Body of pancreas (tissue), 4 donors: ENCODE measurements around the gene MRPL50. TPM values are rescaled to one million over a fixed set of nuclear protein-coding genes. Genes with fewer than 3 reads are reported as not detected.

ENCODE experiments used
- ATAC-seq: fragments of 150-250 bp; one replicate; pipeline ENCODE4 v1.9.1; 2016
- DNase-seq, 4 donors: peaks; one replicate each; pipeline ENCODE4 v3.0.0-alpha.2; 2019
- H3K27ac ChIP-seq, 4 donors: fragments of 200-600 bp; sonication (generic); 1 replicate in 3 of 4; 2 replicates in 1 of 4; pipeline versions ENCODE4 v1.5.1 to v1.6.1; 2016 to 2019; ENCODE audit warnings: mild to moderate bottlenecking in 1 of 4, mixed read lengths in 1 of 4, moderate library complexity in 1 of 4
- H3K27me3 ChIP-seq, 2 donors: fragments of 200-600 bp; sonication (generic); one replicate each; pipeline ENCODE4 v1.6.0; 2016; ENCODE audit warnings: mild to moderate bottlenecking in 1 of 2
- H3K36me3 ChIP-seq, 2 donors: fragments of 200-600 bp; sonication (generic); replicated peaks in 1 of 2; 2 replicates each; pipeline ENCODE4 v1.5.1; 2016; ENCODE audit warnings: low read depth in 2 of 2; ENCODE audit not compliant: insufficient read depth in 1 of 2
- H3K4me1 ChIP-seq: fragments of 200-600 bp; sonication (generic); one replicate; pipeline ENCODE4 v1.6.0; 2016
- H3K4me3 ChIP-seq, 2 donors: fragments of 200-600 bp; sonication (generic); 1 replicate in 1 of 2; 2 replicates in 1 of 2; pipeline ENCODE4 v1.5.1; 2016 to 2019
- H3K9me3 ChIP-seq, 3 donors: fragments of 200-600 bp; sonication (generic); 1 replicate in 2 of 3; 2 replicates in 1 of 3; pipeline ENCODE4 v1.5.1; 2016
- CTCF ChIP-seq, 7 experiments: fragments of 450-650 bp in 4 of 7; fragments of 200-600 bp in 3 of 7; sonication (generic) in 3 of 7; IDR thresholded peaks; one replicate each; pipeline ENCODE4 v1.5.1; 2016 to 2019; ENCODE audit warnings: antibody characterized with exemption in 7 of 7
- POLR2A ChIP-seq, 3 donors: fragments of 450-650 bp; IDR thresholded peaks; one replicate each; pipeline ENCODE4 v1.6.1; 2016; ENCODE audit warnings: antibody characterized with exemption in 3 of 3, mild to moderate bottlenecking in 2 of 3
- WGBS, 2 donors: methylation state at CpG; one replicate each; pipeline ENCODE4 v1.1.5; 2017; 5-methylcytosine and 5-hydroxymethylcytosine counted together
- intact Hi-C: fragments of 100-400 bp; cut with DNase I; formaldehyde crosslinking; loops from one replicate; pipeline ENCODE4 v1.15.1; 2023
- total RNA-seq, 2 donors: library from RNA; depleted of rRNA; stranded (reverse); fragments of >200 nt; gene quantifications; one replicate each; pipeline ENCODE4 v1.1.0, GENCODE V29; 2016

Gene MRPL50
- total RNA-seq, 2 donors from 2014 or later = 3.6 to 7.3 TPM

- ATAC-seq (no peak), DNase-seq (no peak)
- Histone ChIP-seq H3K36me3 (no peaks in the 10 kb centered on the region), H3K9me3 (peaks cover 0 to 13% (median 0%) of the 10 kb centered on the region in 3 donors), H3K27me3 (no peaks in the 10 kb centered on the region), H3K4me3 (no peak overlapping the region), H3K4me1 (peaks cover 28% of the 10 kb centered on the region), H3K27ac (no peak overlapping the region)
- intact Hi-C loops = no loop called here
- TF ChIP-seq CTCF (IDR thresholded peaks at IDR 0.05) = no peak
- TF ChIP-seq POLR2A (IDR thresholded peaks at IDR 0.05) = no peak
Measured at GRCh38 chr9:101414839-101415238, 16.4 kb upstream of the MRPL50 start.

GRCh38 chr9:101409079-101409477 lies 10.7 kb upstream of the MRPL50 start:
- no peak for TF ChIP-seq POLR2A (IDR thresholded peaks at IDR 0.05)
- TF ChIP-seq CTCF (IDR thresholded peaks at IDR 0.05) = no peak
- peaks cover 36 to 40% of the 10 kb centered on the region in 2 donors for H3K36me3 ChIP-seq
- no peaks in the 10 kb centered on the region for H3K4me1 ChIP-seq
- intact Hi-C loops = no loop called here
- no peak for DNase-seq
- H3K27me3 ChIP-seq = no peaks in the 10 kb centered on the region
- WGBS, 2 donors = 98 to 99% methylated on average over 4 of the region's 4 CpGs
- ATAC-seq = no peak
- H3K27ac ChIP-seq = no peak overlapping the region
- H3K9me3 ChIP-seq = peaks cover 0 to 59% (median 0%) of the 10 kb centered on the region in 3 donors
- H3K4me3 ChIP-seq = no peak overlapping the region

GRCh38 chr9:101408374-101409078 lies 10.1 kb upstream of the MRPL50 start:
- no peaks in the 10 kb centered on the region for H3K4me1 ChIP-seq
- no peaks in the 10 kb centered on the region for H3K27me3 ChIP-seq
- DNase-seq (no peak), ATAC-seq (no peak)
- H3K36me3 ChIP-seq = peaks cover 40 to 42% of the 10 kb centered on the region in 2 donors
- no peak overlapping the region for H3K4me3 ChIP-seq
- TF ChIP-seq CTCF (IDR thresholded peaks at IDR 0.05) = no peak
- no peak for TF ChIP-seq POLR2A (IDR thresholded peaks at IDR 0.05)
- H3K27ac ChIP-seq = no peak overlapping the region
- WGBS, 2 donors = 92 to 98% methylated on average over 5 of the region's 5 CpGs
- peaks cover 0 to 64% (median 0%) of the 10 kb centered on the region in 3 donors for H3K9me3 ChIP-seq
- intact Hi-C loops = no loop called here

- Histone ChIP-seq H3K9me3 (peaks cover 0 to 40% (median 0%) of the 10 kb centered on the region in 3 donors), H3K4me3 (no peak overlapping the region), H3K36me3 (peaks cover 43 to 60% of the 10 kb centered on the region in 2 donors), H3K27me3 (no peaks in the 10 kb centered on the region), H3K4me1 (peaks cover 40% of the 10 kb centered on the region), H3K27ac (no peak overlapping the region)
- ATAC-seq = no peak
- TF ChIP-seq POLR2A (IDR thresholded peaks at IDR 0.05) = no peak
- TF ChIP-seq CTCF (IDR thresholded peaks at IDR 0.05) = no peak
- DNase-seq = no peak
- WGBS, 2 donors = 90 to 91% methylated on average over 9 of the region's 9 CpGs
- intact Hi-C loops = no loop called here
Measured at GRCh38 chr9:101403516-101404285, 5.3 kb upstream of the MRPL50 start.
